SJCRH30 (cell line): ENCODE data around the gene SLC12A8. TPM values are rescaled to one million over a fixed set of nuclear protein-coding genes. Genes with fewer than 3 reads are reported as not detected.
A peak's percentile ranks its signal among the peaks of the same experiment; 100 is the strongest.

ENCODE experiments used
- DNase-seq, 2 experiments: peaks; one replicate each; pipeline ENCODE4 v3.0.0-alpha.2; 2015 to 2020
- H3K27ac ChIP-seq: fragments of 250-450 bp; sonication (Bioruptor Pico); 2 replicates; pipeline ENCODE4 v1.5.1; 2020; ENCODE audit warnings: mild to moderate bottlenecking, moderate library complexity
- H3K27me3 ChIP-seq: fragments of 250-450 bp; sonication (Bioruptor Pico); 2 replicates; pipeline ENCODE4 v1.5.1; 2020; ENCODE audit warnings: mild to moderate bottlenecking, moderate library complexity
- H3K36me3 ChIP-seq: fragments of 250-450 bp; sonication (Bioruptor Pico); 2 replicates; pipeline ENCODE4 v1.5.1; 2020; ENCODE audit warnings: mild to moderate bottlenecking, moderate library complexity
- H3K4me1 ChIP-seq: fragments of 250-450 bp; sonication (Bioruptor Pico); 2 replicates; pipeline ENCODE4 v1.5.1; 2020; ENCODE audit warnings: mild to moderate bottlenecking, moderate library complexity
- H3K4me3 ChIP-seq: fragments of 250-450 bp; sonication (Bioruptor Pico); 2 replicates; pipeline ENCODE4 v1.5.1; 2020; ENCODE audit warnings: mild to moderate bottlenecking, moderate library complexity
- H3K9me3 ChIP-seq: fragments of 250-450 bp; sonication (Bioruptor Pico); replicated peaks from 2 replicates; pipeline ENCODE4 v1.5.1; 2020; ENCODE audit warnings: mild to moderate bottlenecking, moderate library complexity
- total RNA-seq: library from RNA; depleted of rRNA; stranded (reverse); fragments of >200 nt; shearing (Covaris generic); gene quantifications from 2 replicates; pipeline ENCODE4 v1.2.3, GENCODE V29; 2014

The SLC12A8 gene
- total RNA-seq, 1 experiment from 2014 or later = 3.7 TPM

- Histone ChIP-seq H3K36me3 (no peaks in the 10 kb centered on the region), H3K4me1 (peaks cover 11% of the 10 kb centered on the region; the same call in 1 of the 2 replicates), H3K4me3 (no peak overlapping the region), H3K27ac (no peak overlapping the region), H3K9me3 (no peaks in the 10 kb centered on the region), H3K27me3 (no peaks in the 10 kb centered on the region)
- DNase-seq = peak; percentile 46 to 63
These were observed 140.2 kb downstream of the SLC12A8 start for GRCh38 chr3:125072301-125072700.

GRCh38 chr3:125069968-125070745, 142.4 kb downstream of the SLC12A8 start:
- no peaks in the 10 kb centered on the region for H3K27me3 ChIP-seq
- no peak overlapping the region for H3K4me3 ChIP-seq
- no peaks in the 10 kb centered on the region for H3K9me3 ChIP-seq
- no peaks in the 10 kb centered on the region for H3K36me3 ChIP-seq
- no peak overlapping the region for H3K27ac ChIP-seq
- no peak for DNase-seq
- peaks cover 11% of the 10 kb centered on the region; the same call in 1 of the 2 replicates for H3K4me1 ChIP-seq

GRCh38 chr3:125069452-125069851, 143.1 kb downstream of the SLC12A8 start:
- Histone ChIP-seq H3K27ac (no peak overlapping the region), H3K4me1 (peaks cover 11% of the 10 kb centered on the region; the same call in 1 of the 2 replicates), H3K36me3 (no peaks in the 10 kb centered on the region), H3K9me3 (no peaks in the 10 kb centered on the region), H3K27me3 (no peaks in the 10 kb centered on the region), H3K4me3 (no peak overlapping the region)
- no peak for DNase-seq

GRCh38 chr3:125068265-125068664, 144.3 kb downstream of the SLC12A8 start:
- no peak for DNase-seq
- no peaks in the 10 kb centered on the region for H3K27me3 ChIP-seq
- H3K4me1 ChIP-seq = peaks cover 17% of the 10 kb centered on the region; the same call in 1 of the 2 replicates
- no peak overlapping the region for H3K27ac ChIP-seq
- H3K36me3 ChIP-seq = no peaks in the 10 kb centered on the region
- H3K9me3 ChIP-seq = no peaks in the 10 kb centered on the region
- H3K4me3 ChIP-seq = no peak overlapping the region

GRCh38 chr3:125067225-125067624, 145.3 kb downstream of the SLC12A8 start:
- DNase-seq = no peak
- Histone ChIP-seq H3K9me3 (no peaks in the 10 kb centered on the region), H3K27ac (no peak overlapping the region), H3K4me1 (peaks cover 19% of the 10 kb centered on the region; the same call in 1 of the 2 replicates), H3K4me3 (no peak overlapping the region), H3K36me3 (no peaks in the 10 kb centered on the region), H3K27me3 (no peaks in the 10 kb centered on the region)

- H3K36me3 ChIP-seq = no peaks in the 10 kb centered on the region
- DNase-seq = peak; percentile 39 to 64
- peak overlapping the region; percentile 14; the same call in 1 of the 2 replicates for H3K27ac ChIP-seq
- peaks cover 19% of the 10 kb centered on the region; the same call in 1 of the 2 replicates for H3K4me1 ChIP-seq
- H3K9me3 ChIP-seq = no peaks in the 10 kb centered on the region
- no peak overlapping the region for H3K4me3 ChIP-seq
- H3K27me3 ChIP-seq = no peaks in the 10 kb centered on the region
These were observed 149.5 kb downstream of the SLC12A8 start for GRCh38 chr3:125062904-125063618.

- H3K4me1 ChIP-seq = peaks cover 27% of the 10 kb centered on the region
These were observed 150.9 kb downstream of the SLC12A8 start for GRCh38 chr3:125061646-125062045.

GRCh38 chr3:125061170-125061569, 151.4 kb downstream of the SLC12A8 start:
- peaks cover 29% of the 10 kb centered on the region for H3K4me1 ChIP-seq
- no peaks in the 10 kb centered on the region for H3K9me3 ChIP-seq
- H3K27me3 ChIP-seq = no peaks in the 10 kb centered on the region
- no peak overlapping the region for H3K27ac ChIP-seq
- no peak for DNase-seq
- no peak overlapping the region for H3K4me3 ChIP-seq
- no peaks in the 10 kb centered on the region for H3K36me3 ChIP-seq

More at GRCh38 chr3:125061646-125062045, 150.9 kb downstream of the SLC12A8 start:
- Histone ChIP-seq H3K4me3 (no peak overlapping the region), H3K27ac (no peak overlapping the region), H3K9me3 (no peaks in the 10 kb centered on the region), H3K36me3 (no peaks in the 10 kb centered on the region), H3K27me3 (no peaks in the 10 kb centered on the region)
- no peak for DNase-seq

- no peaks in the 10 kb centered on the region for H3K27me3 ChIP-seq
- H3K36me3 ChIP-seq = no peaks in the 10 kb centered on the region
- H3K27ac ChIP-seq = no peak overlapping the region
- DNase-seq = no peak
- no peaks in the 10 kb centered on the region for H3K9me3 ChIP-seq
- no peak overlapping the region for H3K4me3 ChIP-seq
- peaks cover 29% of the 10 kb centered on the region for H3K4me1 ChIP-seq
These were observed 152.9 kb downstream of the SLC12A8 start for GRCh38 chr3:125059488-125060245.

GRCh38 chr3:125058959-125059358, 153.6 kb downstream of the SLC12A8 start:
- Histone ChIP-seq H3K4me3 (no peak overlapping the region), H3K27ac (no peak overlapping the region), H3K36me3 (no peaks in the 10 kb centered on the region), H3K4me1 (peaks cover 32% of the 10 kb centered on the region), H3K27me3 (no peaks in the 10 kb centered on the region), H3K9me3 (no peaks in the 10 kb centered on the region)
- no peak for DNase-seq

GRCh38 chr3:125058529-125058928, 154.0 kb downstream of the SLC12A8 start:
- Histone ChIP-seq H3K4me3 (no peak overlapping the region), H3K27ac (no peak overlapping the region), H3K9me3 (no peaks in the 10 kb centered on the region), H3K4me1 (peaks cover 33% of the 10 kb centered on the region), H3K36me3 (no peaks in the 10 kb centered on the region), H3K27me3 (no peaks in the 10 kb centered on the region)
- DNase-seq = no peak

- H3K9me3 ChIP-seq = no peaks in the 10 kb centered on the region
- H3K36me3 ChIP-seq = no peaks in the 10 kb centered on the region
- no peak overlapping the region for H3K4me3 ChIP-seq
- no peak overlapping the region; the same call in 1 of the 2 replicates for H3K27ac ChIP-seq
- H3K27me3 ChIP-seq = no peaks in the 10 kb centered on the region
- peak; percentile 30 to 31 for DNase-seq
- H3K4me1 ChIP-seq = peaks cover 33% of the 10 kb centered on the region
These were observed 155.2 kb downstream of the SLC12A8 start for GRCh38 chr3:125057186-125057850.

GRCh38 chr3:125055913-125056745, 156.4 kb downstream of the SLC12A8 start, which contains the start of gene HEG1:
Gene HEG1, minus strand, starts transcription at chr3:125055997. Its CDS starts 107 bp downstream, at chr3:125055890.
- Histone ChIP-seq H3K36me3 (no peaks in the 10 kb centered on the region), H3K27me3 (no peaks in the 10 kb centered on the region), H3K9me3 (no peaks in the 10 kb centered on the region), H3K4me1 (peaks cover 39% of the 10 kb centered on the region), H3K4me3 (peak within 1 kb of the TSS; percentile 90), H3K27ac (peak within 1 kb of the TSS; percentile 62)
- DNase-seq = peak; percentile 83 to 86
